SK-N-SH treated with all-trans-retinoic acid at 6 μM for 48 hours (cell line): ENCODE measurements around the gene C2orf81.
A peak's percentile ranks its signal among the peaks of the same experiment; 100 is the strongest.
"Not testable (repeated sequence)": the region's sequence is repeated elsewhere in the genome, so short reads cannot be mapped to it uniquely, and the experiment has no call there.

ENCODE experiments used
- ATAC-seq: fragments of 200-7000 bp; cut with Tn5 transposase; 3 replicates; pipeline ENCODE4 v1.9.1; 2020; ENCODE audit warnings: mild to moderate bottlenecking, moderate library complexity
- ARNTL ChIP-seq: fragments of 450-650 bp; formaldehyde crosslinking; IDR thresholded peaks from 2 replicates; pipeline ENCODE4 v1.5.0; 2020; ENCODE audit warnings: low read depth, mild to moderate bottlenecking, moderate library complexity, borderline replicate concordance
- BACH2 ChIP-seq: fragments of 250-450 bp; sonication (Bioruptor Pico); IDR thresholded peaks from 2 replicates; pipeline ENCODE4 v1.9.0; 2021; ENCODE audit warnings: mild to moderate bottlenecking, borderline replicate concordance
- CSDC2 ChIP-seq: fragments of 250-450 bp; sonication (Bioruptor Pico); IDR thresholded peaks from 2 replicates; pipeline ENCODE4 v1.5.0; 2020; ENCODE audit warnings: mild to moderate bottlenecking, moderate library complexity
- ESRRG ChIP-seq: fragments of 250-450 bp; sonication (Bioruptor Pico); IDR thresholded peaks from 2 replicates; pipeline ENCODE4 v1.6.1; 2021; ENCODE audit warnings: mild to moderate bottlenecking
- GLIS3 ChIP-seq: fragments of 250-450 bp; sonication (Bioruptor Pico); IDR thresholded peaks from 2 replicates; pipeline ENCODE4 v1.5.0; 2020; ENCODE audit warnings: mild to moderate bottlenecking, moderate library complexity
- ISL1 ChIP-seq: fragments of 250-450 bp; sonication (Bioruptor Pico); IDR thresholded peaks from 2 replicates; pipeline ENCODE4 v2.1.2; 2022; ENCODE audit warnings: mild to moderate bottlenecking, moderate library complexity
- OSR1 ChIP-seq: fragments of 250-450 bp; sonication (Bioruptor Pico); IDR thresholded peaks from 2 replicates; pipeline ENCODE4 v1.8.0; 2022; ENCODE audit warnings: moderate library complexity, mild to moderate bottlenecking, inconsistent platforms
- PPARA ChIP-seq: fragments of 250-450 bp; sonication (Bioruptor Pico); IDR thresholded peaks from 2 replicates; pipeline ENCODE4 v1.5.0; 2020; ENCODE audit warnings: mild to moderate bottlenecking, borderline replicate concordance
- RARB ChIP-seq: fragments of 250-450 bp; sonication (Bioruptor Pico); IDR thresholded peaks from 2 replicates; pipeline ENCODE4 v1.8.0; 2021; ENCODE audit warnings: mild to moderate bottlenecking, moderate library complexity
- SNAI2 ChIP-seq: fragments of 250-450 bp; sonication (Bioruptor Pico); IDR thresholded peaks from 2 replicates; pipeline ENCODE4 v1.5.0; 2020; ENCODE audit warnings: mild to moderate bottlenecking, moderate library complexity
- TCF4 ChIP-seq: fragments of 250-450 bp; sonication (Bioruptor Pico); IDR thresholded peaks from 2 replicates; pipeline ENCODE4 v1.8.0; 2021; ENCODE audit warnings: mild to moderate bottlenecking, moderate library complexity, borderline replicate concordance
- TOX ChIP-seq: fragments of 250-450 bp; sonication (Bioruptor Pico); IDR thresholded peaks from 2 replicates; pipeline ENCODE4 v1.8.0; 2021; ENCODE audit warnings: mild to moderate bottlenecking, moderate library complexity, borderline replicate concordance
- ZC3H10 ChIP-seq: fragments of 250-450 bp; sonication (Bioruptor Pico); IDR thresholded peaks from 2 replicates; pipeline ENCODE4 v1.5.1; 2021; ENCODE audit warnings: mild to moderate bottlenecking, moderate library complexity
- ZFP3 ChIP-seq: fragments of 250-450 bp; sonication (Bioruptor Pico); IDR thresholded peaks from 2 replicates; pipeline ENCODE4 v1.5.0; 2020; ENCODE audit warnings: mild to moderate bottlenecking, moderate library complexity
- ZFP30 ChIP-seq: fragments of 450-650 bp; formaldehyde crosslinking; IDR thresholded peaks from 2 replicates; pipeline ENCODE4 v1.5.0; 2022; ENCODE audit warnings: mild to moderate bottlenecking, moderate library complexity
- ZNF565 ChIP-seq: fragments of 450-650 bp; formaldehyde crosslinking; conservative IDR thresholded peaks from 2 replicates; pipeline ENCODE4 v1.5.0; 2020; ENCODE audit warnings: low read depth, mild to moderate bottlenecking, moderate library complexity
- ZNF70 ChIP-seq: fragments of 450-650 bp; formaldehyde crosslinking; IDR thresholded peaks from 2 replicates; pipeline ENCODE4 v1.5.0; 2020; ENCODE audit warnings: mild to moderate bottlenecking, moderate library complexity
- ZNF8 ChIP-seq: fragments of 450-650 bp; formaldehyde crosslinking; IDR thresholded peaks from 2 replicates; pipeline ENCODE4 v1.5.0; 2020; ENCODE audit warnings: mild to moderate bottlenecking, moderate library complexity
- TF ChIP-seq, protein P1 (sequence below): fragments of 250-450 bp; sonication (Bioruptor Pico); IDR thresholded peaks from 2 replicates; pipeline ENCODE4 v1.5.1; 2021; ENCODE audit warnings: mild to moderate bottlenecking, moderate library complexity
- TF ChIP-seq, protein P2 (sequence below): fragments of 250-450 bp; sonication (Bioruptor Pico); IDR thresholded peaks from 2 replicates; pipeline ENCODE4 v1.8.0; 2021; ENCODE audit warnings: low read depth, mild to moderate bottlenecking, moderate library complexity, borderline replicate concordance
- TF ChIP-seq, protein P3 (sequence below): fragments of 250-450 bp; sonication (Bioruptor Pico); IDR thresholded peaks from 2 replicates; pipeline ENCODE4 v1.8.0; 2020; ENCODE audit warnings: mild to moderate bottlenecking, moderate library complexity, borderline replicate concordance
- TF ChIP-seq, protein P4 (sequence below): fragments of 250-450 bp; sonication (Bioruptor Pico); IDR thresholded peaks from 2 replicates; pipeline ENCODE4 v1.5.1; 2020; ENCODE audit warnings: low read depth, mild to moderate bottlenecking, moderate library complexity
- TF ChIP-seq, protein P5 (sequence below): fragments of 250-450 bp; sonication (Bioruptor Pico); IDR thresholded peaks from 2 replicates; pipeline ENCODE4 v1.5.0; 2020; ENCODE audit warnings: mild to moderate bottlenecking, moderate library complexity

Gene C2orf81

DNA sequence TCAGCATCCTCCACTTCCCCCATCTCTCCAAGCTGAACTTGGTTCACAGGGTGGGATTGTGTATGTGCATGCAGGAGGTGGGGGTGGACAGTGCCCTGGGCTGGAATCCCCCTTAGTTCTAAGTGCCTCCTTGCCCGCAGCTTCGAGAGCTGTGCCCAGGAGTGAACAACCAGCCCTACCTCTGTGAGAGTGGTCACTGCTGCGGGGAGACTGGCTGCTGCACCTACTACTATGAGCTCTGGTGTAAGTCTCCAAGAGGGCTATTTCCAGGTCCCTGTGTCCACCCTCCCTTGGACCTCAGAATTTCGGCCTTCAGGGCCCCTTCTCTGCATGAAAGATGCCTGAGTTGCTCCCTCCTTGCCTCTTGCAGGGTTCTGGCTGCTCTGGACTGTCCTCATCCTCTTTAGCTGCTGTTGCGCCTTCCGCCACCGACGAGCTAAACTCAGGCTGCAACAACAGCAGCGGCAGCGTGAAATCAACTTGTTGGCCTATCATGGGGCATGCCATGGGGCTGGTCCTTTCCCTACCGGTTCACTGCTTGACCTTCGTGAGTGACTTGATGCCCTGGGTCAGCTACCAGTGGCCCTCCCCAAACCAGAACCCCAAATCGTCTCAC lies 38.2 kb upstream of the C2orf81 start:
- not testable (repeated sequence) for ATAC-seq

DNA sequence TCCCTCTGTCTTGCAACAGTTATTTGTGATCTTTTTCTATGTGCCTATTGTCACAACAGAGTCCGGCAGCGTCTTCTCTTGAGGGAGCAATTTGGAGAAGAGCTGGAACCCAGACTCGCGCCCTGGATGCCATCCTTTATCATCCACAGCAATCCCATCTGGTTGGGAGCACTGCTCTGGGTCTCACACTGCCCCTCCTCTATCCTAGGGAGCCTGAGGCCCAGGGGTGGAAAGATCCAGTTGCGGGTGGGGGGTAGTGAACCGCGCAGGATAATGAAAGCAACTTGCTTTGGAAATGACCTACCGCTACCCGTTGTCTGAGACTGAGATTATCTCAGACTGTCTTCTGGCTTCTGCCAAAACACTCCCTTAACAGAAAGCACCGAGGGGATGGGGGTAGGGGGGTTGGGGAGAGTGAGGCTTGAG lies 37.5 kb upstream of the C2orf81 start:
- TF ChIP-seq ZFP3 (CRISPR knock-in tag) (no peak), ZNF565 (CRISPR knock-in tag) (no peak), TCF4 (CRISPR knock-in tag) (no peak), PPARA (CRISPR knock-in tag) (no peak), RARB (CRISPR knock-in tag) (no peak), ZC3H10 (CRISPR knock-in tag) (no peak), SNAI2 (CRISPR knock-in tag) (no peak), ARNTL (no peak)
- TF ChIP-seq, protein P1, sequence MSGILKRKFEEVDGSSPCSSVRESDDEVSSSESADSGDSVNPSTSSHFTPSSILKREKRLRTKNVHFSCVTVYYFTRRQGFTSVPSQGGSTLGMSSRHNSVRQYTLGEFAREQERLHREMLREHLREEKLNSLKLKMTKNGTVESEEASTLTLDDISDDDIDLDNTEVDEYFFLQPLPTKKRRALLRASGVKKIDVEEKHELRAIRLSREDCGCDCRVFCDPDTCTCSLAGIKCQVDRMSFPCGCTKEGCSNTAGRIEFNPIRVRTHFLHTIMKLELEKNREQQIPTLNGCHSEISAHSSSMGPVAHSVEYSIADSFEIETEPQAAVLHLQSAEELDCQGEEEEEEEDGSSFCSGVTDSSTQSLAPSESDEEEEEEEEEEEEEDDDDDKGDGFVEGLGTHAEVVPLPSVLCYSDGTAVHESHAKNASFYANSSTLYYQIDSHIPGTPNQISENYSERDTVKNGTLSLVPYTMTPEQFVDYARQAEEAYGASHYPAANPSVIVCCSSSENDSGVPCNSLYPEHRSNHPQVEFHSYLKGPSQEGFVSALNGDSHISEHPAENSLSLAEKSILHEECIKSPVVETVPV (CRISPR knock-in tag): no peak
- no peak for ATAC-seq

DNA sequence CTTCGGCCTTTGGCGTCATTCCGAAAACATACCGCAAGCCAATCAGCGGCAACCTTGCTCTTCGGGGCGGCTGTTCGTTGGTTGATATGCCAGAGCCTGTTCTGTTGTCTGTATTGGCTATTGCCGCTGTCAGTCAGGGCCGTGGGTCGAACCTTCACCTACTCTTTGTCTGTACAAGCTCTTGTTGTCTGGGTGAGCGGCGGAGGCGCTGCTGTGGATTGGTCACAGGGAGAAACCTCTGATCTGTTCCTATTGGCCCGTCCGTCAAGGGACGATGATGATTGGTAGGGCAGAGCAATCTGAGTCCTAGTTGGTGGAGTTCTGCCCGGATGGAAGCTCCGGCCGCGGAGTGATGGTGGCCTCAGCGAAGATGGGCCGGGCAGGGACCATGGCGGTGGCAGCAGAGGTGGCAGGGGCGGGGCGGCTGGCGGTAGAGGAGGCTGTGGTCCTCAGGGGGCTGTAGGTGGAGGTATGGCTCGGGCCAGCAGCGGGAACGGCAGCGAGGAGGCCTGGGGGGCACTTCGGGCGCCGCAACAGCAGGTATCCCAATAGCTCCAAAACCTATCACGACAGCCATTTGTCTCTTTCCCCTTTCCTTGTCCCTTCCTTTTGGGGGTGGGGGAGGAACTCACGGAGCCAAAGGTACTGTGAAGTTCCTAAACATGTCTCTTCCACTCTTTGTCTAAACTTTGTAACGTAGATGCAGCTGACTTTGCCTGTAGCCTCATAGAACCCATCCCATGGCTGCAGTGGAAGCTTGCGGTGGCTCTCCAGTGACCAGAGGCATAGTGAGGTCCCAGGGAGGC lies 36.9 kb upstream of the C2orf81 start, which contains the start of gene WBP1:
Gene WBP1 (plus strand): TSS at position 307 of the 806 bp plus-strand sequence. CDS start 165 bp downstream, at position 472.
- TF ChIP-seq, protein P2, sequence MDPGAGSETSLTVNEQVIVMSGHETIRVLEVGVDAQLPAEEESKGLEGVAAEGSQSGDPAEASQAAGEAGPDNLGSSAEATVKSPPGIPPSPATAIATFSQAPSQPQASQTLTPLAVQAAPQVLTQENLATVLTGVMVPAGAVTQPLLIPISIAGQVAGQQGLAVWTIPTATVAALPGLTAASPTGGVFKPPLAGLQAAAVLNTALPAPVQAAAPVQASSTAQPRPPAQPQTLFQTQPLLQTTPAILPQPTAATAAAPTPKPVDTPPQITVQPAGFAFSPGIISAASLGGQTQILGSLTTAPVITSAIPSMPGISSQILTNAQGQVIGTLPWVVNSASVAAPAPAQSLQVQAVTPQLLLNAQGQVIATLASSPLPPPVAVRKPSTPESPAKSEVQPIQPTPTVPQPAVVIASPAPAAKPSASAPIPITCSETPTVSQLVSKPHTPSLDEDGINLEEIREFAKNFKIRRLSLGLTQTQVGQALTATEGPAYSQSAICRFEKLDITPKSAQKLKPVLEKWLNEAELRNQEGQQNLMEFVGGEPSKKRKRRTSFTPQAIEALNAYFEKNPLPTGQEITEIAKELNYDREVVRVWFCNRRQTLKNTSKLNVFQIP: no peak
- TF ChIP-seq ISL1 (no peak), ARNTL (no peak), ZNF565 (CRISPR knock-in tag) (no peak), GLIS3 (peak; percentile 52; the same call in 1 of the 2 replicates), ZC3H10 (CRISPR knock-in tag) (no peak), PPARA (CRISPR knock-in tag) (peak; percentile 93), ZFP3 (CRISPR knock-in tag) (peak; percentile 58; the same call in 1 of the 2 replicates), ZNF70 (no peak), TOX (CRISPR knock-in tag) (no peak), ESRRG (CRISPR knock-in tag) (no peak), TCF4 (CRISPR knock-in tag) (no peak), OSR1 (CRISPR knock-in tag) (no peak), ZFP30 (CRISPR knock-in tag) (no peak), SNAI2 (CRISPR knock-in tag) (no peak; the same call in 1 of the 2 replicates), CSDC2 (CRISPR knock-in tag) (peak; percentile 93; the same call in 1 of the 2 replicates), RARB (CRISPR knock-in tag) (no peak), BACH2 (CRISPR knock-in tag) (no peak), ZNF8 (CRISPR knock-in tag) (no peak)
- TF ChIP-seq, protein P3, sequence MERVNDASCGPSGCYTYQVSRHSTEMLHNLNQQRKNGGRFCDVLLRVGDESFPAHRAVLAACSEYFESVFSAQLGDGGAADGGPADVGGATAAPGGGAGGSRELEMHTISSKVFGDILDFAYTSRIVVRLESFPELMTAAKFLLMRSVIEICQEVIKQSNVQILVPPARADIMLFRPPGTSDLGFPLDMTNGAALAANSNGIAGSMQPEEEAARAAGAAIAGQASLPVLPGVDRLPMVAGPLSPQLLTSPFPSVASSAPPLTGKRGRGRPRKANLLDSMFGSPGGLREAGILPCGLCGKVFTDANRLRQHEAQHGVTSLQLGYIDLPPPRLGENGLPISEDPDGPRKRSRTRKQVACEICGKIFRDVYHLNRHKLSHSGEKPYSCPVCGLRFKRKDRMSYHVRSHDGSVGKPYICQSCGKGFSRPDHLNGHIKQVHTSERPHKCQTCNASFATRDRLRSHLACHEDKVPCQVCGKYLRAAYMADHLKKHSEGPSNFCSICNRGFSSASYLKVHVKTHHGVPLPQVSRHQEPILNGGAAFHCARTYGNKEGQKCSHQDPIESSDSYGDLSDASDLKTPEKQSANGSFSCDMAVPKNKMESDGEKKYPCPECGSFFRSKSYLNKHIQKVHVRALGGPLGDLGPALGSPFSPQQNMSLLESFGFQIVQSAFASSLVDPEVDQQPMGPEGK (CRISPR knock-in tag): no peak
- TF ChIP-seq, protein P4, sequence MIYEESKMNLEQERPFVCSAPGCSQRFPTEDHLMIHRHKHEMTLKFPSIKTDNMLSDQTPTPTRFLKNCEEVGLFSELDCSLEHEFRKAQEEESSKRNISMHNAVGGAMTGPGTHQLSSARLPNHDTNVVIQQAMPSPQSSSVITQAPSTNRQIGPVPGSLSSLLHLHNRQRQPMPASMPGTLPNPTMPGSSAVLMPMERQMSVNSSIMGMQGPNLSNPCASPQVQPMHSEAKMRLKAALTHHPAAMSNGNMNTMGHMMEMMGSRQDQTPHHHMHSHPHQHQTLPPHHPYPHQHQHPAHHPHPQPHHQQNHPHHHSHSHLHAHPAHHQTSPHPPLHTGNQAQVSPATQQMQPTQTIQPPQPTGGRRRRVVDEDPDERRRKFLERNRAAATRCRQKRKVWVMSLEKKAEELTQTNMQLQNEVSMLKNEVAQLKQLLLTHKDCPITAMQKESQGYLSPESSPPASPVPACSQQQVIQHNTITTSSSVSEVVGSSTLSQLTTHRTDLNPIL (CRISPR knock-in tag): no peak
- TF ChIP-seq, protein P5, sequence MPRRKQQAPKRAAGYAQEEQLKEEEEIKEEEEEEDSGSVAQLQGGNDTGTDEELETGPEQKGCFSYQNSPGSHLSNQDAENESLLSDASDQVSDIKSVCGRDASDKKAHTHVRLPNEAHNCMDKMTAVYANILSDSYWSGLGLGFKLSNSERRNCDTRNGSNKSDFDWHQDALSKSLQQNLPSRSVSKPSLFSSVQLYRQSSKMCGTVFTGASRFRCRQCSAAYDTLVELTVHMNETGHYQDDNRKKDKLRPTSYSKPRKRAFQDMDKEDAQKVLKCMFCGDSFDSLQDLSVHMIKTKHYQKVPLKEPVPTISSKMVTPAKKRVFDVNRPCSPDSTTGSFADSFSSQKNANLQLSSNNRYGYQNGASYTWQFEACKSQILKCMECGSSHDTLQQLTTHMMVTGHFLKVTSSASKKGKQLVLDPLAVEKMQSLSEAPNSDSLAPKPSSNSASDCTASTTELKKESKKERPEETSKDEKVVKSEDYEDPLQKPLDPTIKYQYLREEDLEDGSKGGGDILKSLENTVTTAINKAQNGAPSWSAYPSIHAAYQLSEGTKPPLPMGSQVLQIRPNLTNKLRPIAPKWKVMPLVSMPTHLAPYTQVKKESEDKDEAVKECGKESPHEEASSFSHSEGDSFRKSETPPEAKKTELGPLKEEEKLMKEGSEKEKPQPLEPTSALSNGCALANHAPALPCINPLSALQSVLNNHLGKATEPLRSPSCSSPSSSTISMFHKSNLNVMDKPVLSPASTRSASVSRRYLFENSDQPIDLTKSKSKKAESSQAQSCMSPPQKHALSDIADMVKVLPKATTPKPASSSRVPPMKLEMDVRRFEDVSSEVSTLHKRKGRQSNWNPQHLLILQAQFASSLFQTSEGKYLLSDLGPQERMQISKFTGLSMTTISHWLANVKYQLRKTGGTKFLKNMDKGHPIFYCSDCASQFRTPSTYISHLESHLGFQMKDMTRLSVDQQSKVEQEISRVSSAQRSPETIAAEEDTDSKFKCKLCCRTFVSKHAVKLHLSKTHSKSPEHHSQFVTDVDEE: peak; percentile 88
- TF ChIP-seq, protein P1 (CRISPR knock-in tag): no peak
- ATAC-seq: peak; percentile 92
